K562 (cell line): ENCODE results near the gene ANAPC16. TPM values are rescaled to one million over a fixed set of nuclear protein-coding genes. Genes with fewer than 3 reads are reported as not detected.

Source experiments
- ATAC-seq: fragments of 200-7000 bp; cut with Tn5 transposase; 3 replicates; pipeline ENCODE4 v1.9.1; 2020; ENCODE audit warnings: moderate library complexity
- BruUV-seq: library from RNA; stranded (reverse); fragments of 400-500 nt; replicated peaks from 2 replicates; lab custom pipeline; 2021; lab: Mats Ljungman, UMichigan
- CTCF ChIA-PET: fragments of 300-600 bp; formaldehyde crosslinking; extraction: SDS; loops from one replicate; lab custom pipeline; 2021; ENCODE audit warnings: low intra/inter-chr PET ratio; lab: Yijun Ruan, JAX
- POLR2A ChIA-PET: fragments of 300-600, 350-650 bp; sonication (Branson Sonifier 250); formaldehyde crosslinking; extraction: SDS; loops from one replicate; lab custom pipeline; 2021; ENCODE audit warnings: antibody characterized with exemption, inconsistent platforms; lab: Yijun Ruan, JAX
- DNase-seq, 4 experiments: peaks; one replicate each; pipeline versions ENCODE4 v3.0.0 to v3.0.0-alpha.2; 2011 to 2018; ENCODE audit warnings: low spot score in 3 of 4, mixed read lengths in 3 of 4; ENCODE audit errors: extremely low read depth in 1 of 4
- FAIRE-seq: peaks from 2 replicates; lab custom pipeline; 2011; peaks lifted over from hg19 to GRCh38; lab: Jason Lieb, UNC
- H2AFZ ChIP-seq: 2 replicates; pipeline ENCODE4 v1.6.0; 2011; ENCODE audit warnings: low read depth, low read length, control low read depth, inconsistent platforms
- H3K27ac ChIP-seq: fragments of 200-600 bp; 3 replicates; pipeline ENCODE4 v1.8.0; 2011; ENCODE audit warnings: low read depth, mild to moderate bottlenecking, control low read depth, inconsistent platforms, low read length, moderate library complexity, mixed read lengths; ENCODE audit errors: extremely low read depth
- H3K27me3 ChIP-seq, 2 experiments: fragments of 300-600 bp in 1 of 2; 2 replicates in 1 of 2; 3 replicates in 1 of 2; pipeline versions ENCODE4 v1.6.0 to v1.8.0; 2011; ENCODE audit warnings: inconsistent platforms in 2 of 2, low read length in 2 of 2, mild to moderate bottlenecking in 1 of 2, mixed read lengths in 1 of 2, moderate library complexity in 1 of 2; ENCODE audit not compliant: control insufficient read depth in 2 of 2, insufficient read depth in 2 of 2
- H3K36me3 ChIP-seq: fragments of 300-600 bp; 3 replicates; pipeline ENCODE4 v1.8.0; 2011; ENCODE audit warnings: mild to moderate bottlenecking, low read length, inconsistent platforms; ENCODE audit not compliant: control insufficient read depth, insufficient read depth
- H3K4me1 ChIP-seq, 2 experiments: fragments of 200-600 bp in 1 of 2; replicated peaks in 1 of 2; 2 replicates in 1 of 2; 3 replicates in 1 of 2; pipeline versions ENCODE4 v1.5.1 to v1.8.0; 2011; ENCODE audit warnings: inconsistent platforms in 2 of 2, low read length in 2 of 2, mild to moderate bottlenecking in 1 of 2, mixed read lengths in 1 of 2, moderate library complexity in 1 of 2; ENCODE audit not compliant: control insufficient read depth in 2 of 2, insufficient read depth in 2 of 2
- H3K4me2 ChIP-seq: 2 replicates; pipeline ENCODE4 v1.6.1; 2011; ENCODE audit warnings: low read length, control low read depth, inconsistent platforms, mixed read lengths; ENCODE audit not compliant: insufficient read depth
- H3K4me3 ChIP-seq: fragments of 200-600 bp; sonication (generic), shearing (Covaris generic); 2 replicates; pipeline ENCODE4 v1.5.1; 2016; ENCODE audit warnings: control low read depth, inconsistent platforms
- H3K79me2 ChIP-seq: fragments of 200-600 bp; 3 replicates; pipeline ENCODE4 v1.8.0; 2011; ENCODE audit warnings: low read length, inconsistent platforms; ENCODE audit not compliant: control insufficient read depth, insufficient read depth
- H3K9ac ChIP-seq, 2 experiments: 2 replicates each; pipeline versions ENCODE4 v1.6.0 to v1.6.1; 2011; ENCODE audit warnings: low read depth in 2 of 2, low read length in 2 of 2, control low read depth in 1 of 2, inconsistent platforms in 1 of 2, mild to moderate bottlenecking in 1 of 2, mixed read lengths in 1 of 2; ENCODE audit not compliant: insufficient read depth in 1 of 2
- H3K9me1 ChIP-seq: one replicate; pipeline ENCODE4 v1.6.0; 2011; ENCODE audit warnings: inconsistent platforms, mild to moderate bottlenecking, low read length, moderate library complexity; ENCODE audit not compliant: control insufficient read depth, insufficient read depth
- H3K9me3 ChIP-seq: replicated peaks from 2 replicates; pipeline ENCODE4 v1.5.1; 2011; ENCODE audit warnings: low read depth, low read length, inconsistent platforms; ENCODE audit not compliant: control insufficient read depth, insufficient read depth
- H4K20me1 ChIP-seq: replicated peaks from 2 replicates; pipeline ENCODE4 v1.6.1; 2011; ENCODE audit warnings: low read length, inconsistent platforms, mixed read lengths; ENCODE audit not compliant: control insufficient read depth, insufficient read depth
- KDM4B ChIP-seq, 2 experiments: fragments of 450-650 bp in 1 of 2; sonication (generic) in 1 of 2; IDR thresholded peaks; 2 replicates each; pipeline ENCODE4 v1.6.1; 2016 to 2017; ENCODE audit warnings: borderline replicate concordance in 2 of 2, antibody characterized with exemption in 1 of 2, low read depth in 1 of 2, mild to moderate bottlenecking in 1 of 2
- MAFF ChIP-seq: IDR thresholded peaks from 2 replicates; pipeline ENCODE4 v1.6.1; 2012; ENCODE audit warnings: low read length, improper control_type of control experiment
- SMARCB1 ChIP-seq: IDR thresholded peaks from 2 replicates; pipeline ENCODE4 v1.6.1; 2011; ENCODE audit warnings: improper control_type of control experiment, low read depth; ENCODE audit not compliant: insufficient read length
- SRF ChIP-seq, 2 experiments: fragments of 250-450, 450-650 bp in 1 of 2; sonication (Bioruptor Pico) in 1 of 2; sonication (generic) in 1 of 2; formaldehyde crosslinking; IDR thresholded peaks; 2 replicates each; pipeline versions ENCODE4 v1.5.0 to v1.5.1; 2020 to 2022; ENCODE audit warnings: mild to moderate bottlenecking in 1 of 2, missing genetic modification reagents in 1 of 2
- SRSF9 ChIP-seq: fragments of 200-400 bp; formaldehyde crosslinking; IDR thresholded peaks from 2 replicates; pipeline ENCODE4 v1.6.1; 2017; ENCODE audit warnings: low read depth, low read length, borderline replicate concordance
- ZBTB7A ChIP-seq: IDR thresholded peaks from 2 replicates; pipeline ENCODE4 v1.6.1; 2011; ENCODE audit warnings: low read depth, mild to moderate bottlenecking, low read length, moderate library complexity, borderline replicate concordance; ENCODE audit not compliant: control insufficient read depth
- WGBS: fragments of 100-300 bp; shearing (Covaris generic); methylation state at CpG from one replicate; pipeline ENCODE4 v1.1.6; 2016; ENCODE audit warnings: low coverage, mixed read lengths; ENCODE audit not compliant: insufficient coverage; ENCODE audit errors: missing lambda C conversion rate; 5-methylcytosine and 5-hydroxymethylcytosine counted together
- in situ Hi-C: fragments of 300-500 bp; cut with MboI; formaldehyde crosslinking; loops from 4 replicates; pipeline ENCODE4 v1.15.0; 2018; ENCODE audit warnings: inconsistent platforms, mixed read lengths
- intact Hi-C: fragments of 100-400 bp; cut with micrococcal nuclease; formaldehyde crosslinking; loops from 2 replicates; pipeline ENCODE4 v1.14.2; 2022
- polyA plus RNA-seq, 8 experiments: library from polyadenylated mRNA; depleted of rRNA in 4 of 8; stranded (reverse) in 5 of 8; unstranded in 3 of 8; fragments of >200 nt; fragmentation: Nextera tagmentation in 2 of 8; fragmentation: Illumina TruSeq in 1 of 8; extraction: Ambion mirVana in 2 of 8; extraction: Trizol in 1 of 8; gene quantifications; 2 replicates each; pipeline versions ENCODE4 v1.2.1 to v1.2.3, GENCODE V29; 2011 to 2014; ENCODE audit warnings: inconsistent platforms in 1 of 8, missing spikeins in 1 of 8
- total RNA-seq, 7 experiments: library from RNA; depleted of rRNA in 6 of 7; stranded (reverse); fragments of >200 nt in 6 of 7; fragmentation: Illumina TruSeq in 2 of 7; extraction: Trizol in 2 of 7; gene quantifications; 2 replicates each; pipeline versions ENCODE4 v1.2.1 to v1.2.3, GENCODE V29; 2011 to 2021; ENCODE audit warnings: low replicate concordance in 1 of 7

Gene ANAPC16
- total and polyA plus RNA-seq, 9 of the 15 experiments (the other 6 are each of a cell fraction or from before 2014, with no cell fraction given) = 42.6 to 208 (median 108) TPM

DNA sequence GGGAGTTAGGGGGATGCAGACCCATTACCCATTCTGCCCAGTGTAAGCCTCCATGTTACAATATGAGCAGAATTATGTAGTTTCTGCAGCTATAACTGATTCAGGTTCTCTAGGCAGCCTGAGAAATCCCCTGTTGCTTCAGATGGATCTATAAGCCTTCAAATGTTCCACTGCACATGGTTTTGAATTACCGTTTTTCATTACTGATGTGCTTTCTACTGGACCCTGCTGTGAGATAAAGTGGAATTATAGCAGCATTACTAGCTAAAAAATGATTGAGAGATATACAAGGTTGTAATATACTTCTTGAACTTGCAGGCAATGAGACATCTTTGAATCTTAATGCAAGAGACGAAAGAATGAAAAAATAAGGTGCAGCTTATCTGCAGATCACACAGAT is 38.4 kb upstream of the ANAPC16 start:
- Histone ChIP-seq H3K36me3 (peaks cover 17% of the 10 kb centered on the region; the same call in 1 of the 3 replicates), H3K27ac (no peak overlapping the region), H3K79me2 (no peaks in the 10 kb centered on the region), H3K4me2 (no peak overlapping the region), H3K9me3 (no peaks in the 10 kb centered on the region), H3K4me3 (no peak overlapping the region), H2AFZ (no peak overlapping the region), H4K20me1 (no peaks in the 10 kb centered on the region), H3K9me1 (peaks cover 3% of the 10 kb centered on the region), H3K9ac (no peak overlapping the region), H3K27me3 (no peaks in the 10 kb centered on the region), H3K4me1 (peaks cover 3 to 7% of the 10 kb centered on the region in 2 experiments; a peak in 3 of 5 replicates)
- 42% methylated on average over 2 of the region's 2 CpGs for WGBS
- FAIRE-seq = no peak
- ATAC-seq = no peak
- BruUV-seq = no TSS peak
- intact Hi-C loops (no loop called here), in situ Hi-C loops (no loop called here)
- POLR2A ChIA-PET = interaction anchor here (0.6 to 1.4 kb wide), 3 partner anchors 18 to 804 kb away, joined by 3 to 4 read pairs (median 3); no protein-coding TSS in a partner anchor
- TF ChIP-seq SRSF9 = no peak
- TF ChIP-seq SRF (CRISPR knock-in tag; IDR thresholded peaks at IDR 0.05) = no peak
- TF ChIP-seq SMARCB1 = no peak
- TF ChIP-seq KDM4B (IDR thresholded peaks at IDR 0.05; ENCODE audit: borderline replicate concordance in 2 of 2, low read depth in 1 of 2) = no peak
- TF ChIP-seq ZBTB7A = no peak
- no peak for TF ChIP-seq MAFF
- CTCF ChIA-PET = no interaction called here
- DNase-seq = no peak
